Astrocyte (in vitro differentiated cells and primary cell): Measurements from ENCODE around the gene MAPK11. TPM values are rescaled to one million over a fixed set of nuclear protein-coding genes. Genes with fewer than 3 reads are reported as not detected.

Source experiments
- DNase-seq: peaks from one replicate; pipeline ENCODE4 v3.0.0-alpha.2; 2010; ENCODE audit warnings: low read depth
- FAIRE-seq: peaks from 2 replicates; lab custom pipeline; 2011; peaks lifted over from hg19 to GRCh38; lab: Jason Lieb, UNC
- H2AFZ ChIP-seq: 2 replicates; pipeline ENCODE4 v1.6.0; 2012; ENCODE audit warnings: low read depth, low read length, inconsistent platforms
- H3K27ac ChIP-seq: 2 replicates; pipeline ENCODE4 v1.5.1; 2011; ENCODE audit warnings: low read depth, low read length, inconsistent platforms
- H3K27me3 ChIP-seq: 2 replicates; pipeline ENCODE4 v1.6.0; 2011; ENCODE audit warnings: low read length, inconsistent platforms; ENCODE audit not compliant: insufficient read depth
- H3K36me3 ChIP-seq: 2 replicates; pipeline ENCODE4 v1.5.1; 2011; ENCODE audit warnings: low read length, inconsistent platforms; ENCODE audit not compliant: insufficient read depth
- H3K4me1 ChIP-seq: 2 replicates; pipeline ENCODE4 v1.5.1; 2011; ENCODE audit warnings: low read length, inconsistent platforms; ENCODE audit not compliant: insufficient read depth
- H3K4me2 ChIP-seq: 2 replicates; pipeline ENCODE4 v1.6.0; 2012; ENCODE audit warnings: low read length, inconsistent platforms
- H3K4me3 ChIP-seq: 2 replicates; pipeline ENCODE4 v1.5.1; 2011; ENCODE audit warnings: low read depth, mild to moderate bottlenecking, low read length, inconsistent platforms; ENCODE audit not compliant: insufficient read depth
- H3K79me2 ChIP-seq: 2 replicates; pipeline ENCODE4 v1.6.0; 2012; ENCODE audit warnings: mild to moderate bottlenecking, low read length, inconsistent platforms; ENCODE audit not compliant: insufficient read depth
- H3K9ac ChIP-seq: 2 replicates; pipeline ENCODE4 v1.6.0; 2012; ENCODE audit warnings: mild to moderate bottlenecking, low read length, inconsistent platforms
- H3K9me3 ChIP-seq: 2 replicates; pipeline ENCODE4 v1.5.1; 2012; ENCODE audit warnings: low read depth, mild to moderate bottlenecking, low read length, inconsistent platforms; ENCODE audit not compliant: insufficient read depth
- H4K20me1 ChIP-seq: 2 replicates; pipeline ENCODE4 v1.6.0; 2012; ENCODE audit warnings: low read length, inconsistent platforms; ENCODE audit not compliant: insufficient read depth
- H3K27ac Mint-ChIP-seq: one replicate; pipeline ENCODE4 v1.8.0; 2021; ENCODE audit warnings: mild to moderate bottlenecking, mixed read lengths; ENCODE audit not compliant: unreplicated experiment
- H3K27me3 Mint-ChIP-seq: one replicate; pipeline ENCODE4 v1.8.0; 2021; ENCODE audit warnings: low read depth, mixed read lengths; ENCODE audit not compliant: unreplicated experiment
- H3K36me3 Mint-ChIP-seq: one replicate; pipeline ENCODE4 v1.8.0; 2021; ENCODE audit warnings: low read depth, mixed read lengths; ENCODE audit not compliant: unreplicated experiment
- H3K4me1 Mint-ChIP-seq: one replicate; pipeline ENCODE4 v1.8.0; 2021; ENCODE audit warnings: low read depth, mixed read lengths; ENCODE audit not compliant: unreplicated experiment
- H3K4me3 Mint-ChIP-seq: one replicate; pipeline ENCODE4 v1.8.0; 2021; ENCODE audit warnings: mild to moderate bottlenecking, moderate library complexity, mixed read lengths; ENCODE audit not compliant: unreplicated experiment
- H3K9me3 Mint-ChIP-seq: one replicate; pipeline ENCODE4 v1.8.0; 2021; ENCODE audit warnings: mild to moderate bottlenecking, mixed read lengths; ENCODE audit not compliant: unreplicated experiment
- EZH2 ChIP-seq: IDR thresholded peaks from 2 replicates; pipeline ENCODE4 v1.6.1; 2012; ENCODE audit warnings: mild to moderate bottlenecking, low read length, inconsistent platforms; ENCODE audit not compliant: insufficient read depth
- total RNA-seq: library from RNA; stranded (reverse); gene quantifications from 2 replicates; pipeline ENCODE4 v1.2.1, GENCODE V29; 2021
- TF ChIP-seq, protein P1 (sequence below): IDR thresholded peaks from 2 replicates; pipeline ENCODE4 v1.5.1; 2011; ENCODE audit warnings: low read depth, mild to moderate bottlenecking, inconsistent platforms, low read length, moderate library complexity; ENCODE audit not compliant: insufficient read depth

Gene MAPK11
- total RNA-seq, 1 donor from 2014 or later, result 19.6 TPM

GRCh38 chr22:50270666-50271394, 650 bp upstream of the MAPK11 start:
- peak overlapping the region; percentile 62 for H3K27ac Mint-ChIP-seq
- Histone ChIP-seq H3K27ac (peak overlapping the region; percentile 4), H4K20me1 (peaks cover 40% of the 10 kb centered on the region), H3K9ac (peak overlapping the region; percentile 39), H3K27me3 (no peaks in the 10 kb centered on the region), H3K36me3 (peaks cover 3% of the 10 kb centered on the region), H3K4me1 (peaks cover 19% of the 10 kb centered on the region), H3K4me2 (peak overlapping the region; percentile 89), H3K4me3 (peak overlapping the region; percentile 61), H2AFZ (no peak overlapping the region), H3K79me2 (no peaks in the 10 kb centered on the region), H3K9me3 (no peaks in the 10 kb centered on the region)
- DNase-seq, result peak; percentile 55
- no peaks in the 10 kb centered on the region for H3K9me3 Mint-ChIP-seq
- H3K27me3 Mint-ChIP-seq, result no peaks in the 10 kb centered on the region
- TF ChIP-seq, protein P1, sequence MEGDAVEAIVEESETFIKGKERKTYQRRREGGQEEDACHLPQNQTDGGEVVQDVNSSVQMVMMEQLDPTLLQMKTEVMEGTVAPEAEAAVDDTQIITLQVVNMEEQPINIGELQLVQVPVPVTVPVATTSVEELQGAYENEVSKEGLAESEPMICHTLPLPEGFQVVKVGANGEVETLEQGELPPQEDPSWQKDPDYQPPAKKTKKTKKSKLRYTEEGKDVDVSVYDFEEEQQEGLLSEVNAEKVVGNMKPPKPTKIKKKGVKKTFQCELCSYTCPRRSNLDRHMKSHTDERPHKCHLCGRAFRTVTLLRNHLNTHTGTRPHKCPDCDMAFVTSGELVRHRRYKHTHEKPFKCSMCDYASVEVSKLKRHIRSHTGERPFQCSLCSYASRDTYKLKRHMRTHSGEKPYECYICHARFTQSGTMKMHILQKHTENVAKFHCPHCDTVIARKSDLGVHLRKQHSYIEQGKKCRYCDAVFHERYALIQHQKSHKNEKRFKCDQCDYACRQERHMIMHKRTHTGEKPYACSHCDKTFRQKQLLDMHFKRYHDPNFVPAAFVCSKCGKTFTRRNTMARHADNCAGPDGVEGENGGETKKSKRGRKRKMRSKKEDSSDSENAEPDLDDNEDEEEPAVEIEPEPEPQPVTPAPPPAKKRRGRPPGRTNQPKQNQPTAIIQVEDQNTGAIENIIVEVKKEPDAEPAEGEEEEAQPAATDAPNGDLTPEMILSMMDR, result no peak
- no peak for TF ChIP-seq EZH2
- peak overlapping the region; percentile 78 for H3K4me3 Mint-ChIP-seq
- FAIRE-seq, result no peak
- H3K4me1 Mint-ChIP-seq, result peaks cover 8% of the 10 kb centered on the region
- peaks cover 4% of the 10 kb centered on the region for H3K36me3 Mint-ChIP-seq

GRCh38 chr22:50269573-50269969, 609 bp downstream of the MAPK11 start:
- Mint-ChIP-seq H3K27me3 (peaks cover 3% of the 10 kb centered on the region), H3K27ac (no peak overlapping the region), H3K9me3 (no peaks in the 10 kb centered on the region), H3K4me3 (peak overlapping the region; percentile 76), H3K36me3 (peaks cover 8% of the 10 kb centered on the region), H3K4me1 (peaks cover 8% of the 10 kb centered on the region)
- Histone ChIP-seq H2AFZ (no peak overlapping the region), H3K9ac (peak overlapping the region; percentile 65), H3K36me3 (no peaks in the 10 kb centered on the region), H3K4me2 (peak overlapping the region; percentile 89), H3K79me2 (no peaks in the 10 kb centered on the region), H3K4me3 (peak overlapping the region; percentile 57), H3K27me3 (no peaks in the 10 kb centered on the region), H4K20me1 (peaks cover 30% of the 10 kb centered on the region), H3K9me3 (no peaks in the 10 kb centered on the region), H3K4me1 (peaks cover 19% of the 10 kb centered on the region), H3K27ac (no peak overlapping the region)
- no peak for FAIRE-seq
- no peak for TF ChIP-seq EZH2
- TF ChIP-seq, protein P1, result no peak
- DNase-seq, result no peak

DNA sequence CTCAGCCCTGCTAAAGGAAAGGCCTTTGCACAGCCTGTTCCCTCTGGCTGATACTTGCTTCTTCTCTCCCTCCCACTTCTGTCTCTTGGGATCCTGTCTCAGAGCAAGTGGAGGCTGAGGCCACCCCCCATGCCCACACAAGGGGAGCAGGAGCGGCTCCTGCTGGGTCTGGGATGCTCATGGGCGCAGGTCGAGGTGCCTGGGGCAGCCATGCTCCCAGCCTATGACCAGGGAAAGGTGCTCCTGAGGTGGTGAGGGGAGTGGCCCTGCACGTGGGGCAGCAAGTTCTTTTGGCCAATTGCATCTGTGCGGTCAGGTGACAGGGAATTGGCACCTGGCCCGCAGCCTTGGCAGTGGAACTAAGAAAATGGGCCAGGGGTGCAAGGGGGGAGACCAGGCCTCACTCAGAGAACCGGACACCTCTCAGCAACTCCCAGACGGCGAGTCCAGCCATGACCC, 1.5 kb downstream of the MAPK11 start:
- Histone ChIP-seq H3K4me3 (no peak overlapping the region), H3K4me1 (peaks cover 19% of the 10 kb centered on the region), H3K4me2 (peak overlapping the region; percentile 89), H3K27ac (no peak overlapping the region), H3K27me3 (no peaks in the 10 kb centered on the region), H3K9me3 (no peaks in the 10 kb centered on the region), H3K9ac (no peak overlapping the region), H4K20me1 (peaks cover 24% of the 10 kb centered on the region), H3K79me2 (no peaks in the 10 kb centered on the region), H2AFZ (no peak overlapping the region), H3K36me3 (no peaks in the 10 kb centered on the region)
- FAIRE-seq, result no peak
- no peaks in the 10 kb centered on the region for H3K9me3 Mint-ChIP-seq
- TF ChIP-seq, protein P1, result no peak
- no peak for TF ChIP-seq EZH2
- H3K27ac Mint-ChIP-seq, result no peak overlapping the region
- DNase-seq, result no peak
- peaks cover 2% of the 10 kb centered on the region for H3K4me1 Mint-ChIP-seq
- peaks cover 3% of the 10 kb centered on the region for H3K27me3 Mint-ChIP-seq
- H3K36me3 Mint-ChIP-seq, result peaks cover 8% of the 10 kb centered on the region
- H3K4me3 Mint-ChIP-seq, result peak overlapping the region; percentile 14
